ENCODE data around the gene SLPI. TPM values are rescaled to one million over a fixed set of nuclear protein-coding genes. Genes with fewer than 3 reads are reported as not detected.

SLPI gene
- total RNA-seq, 2 experiments from 2014 or later = not detected

GRCh38 chr20:45279992-45280391 lies 25.6 kb upstream of the SLPI start:
- no peak for TF ChIP-seq EZH2phosphoT487 (IDR thresholded peaks at IDR 0.05; ENCODE audit: borderline replicate concordance, low read depth, low read length)
- TF ChIP-seq, protein P1, sequence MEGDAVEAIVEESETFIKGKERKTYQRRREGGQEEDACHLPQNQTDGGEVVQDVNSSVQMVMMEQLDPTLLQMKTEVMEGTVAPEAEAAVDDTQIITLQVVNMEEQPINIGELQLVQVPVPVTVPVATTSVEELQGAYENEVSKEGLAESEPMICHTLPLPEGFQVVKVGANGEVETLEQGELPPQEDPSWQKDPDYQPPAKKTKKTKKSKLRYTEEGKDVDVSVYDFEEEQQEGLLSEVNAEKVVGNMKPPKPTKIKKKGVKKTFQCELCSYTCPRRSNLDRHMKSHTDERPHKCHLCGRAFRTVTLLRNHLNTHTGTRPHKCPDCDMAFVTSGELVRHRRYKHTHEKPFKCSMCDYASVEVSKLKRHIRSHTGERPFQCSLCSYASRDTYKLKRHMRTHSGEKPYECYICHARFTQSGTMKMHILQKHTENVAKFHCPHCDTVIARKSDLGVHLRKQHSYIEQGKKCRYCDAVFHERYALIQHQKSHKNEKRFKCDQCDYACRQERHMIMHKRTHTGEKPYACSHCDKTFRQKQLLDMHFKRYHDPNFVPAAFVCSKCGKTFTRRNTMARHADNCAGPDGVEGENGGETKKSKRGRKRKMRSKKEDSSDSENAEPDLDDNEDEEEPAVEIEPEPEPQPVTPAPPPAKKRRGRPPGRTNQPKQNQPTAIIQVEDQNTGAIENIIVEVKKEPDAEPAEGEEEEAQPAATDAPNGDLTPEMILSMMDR (conservative IDR thresholded peaks at IDR 0.05; ENCODE audit: low read length) = no peak
- no peaks in the 10 kb centered on the region for H3K79me2 ChIP-seq (ENCODE audit: insufficient read depth, low read depth, low read length)
- H3K4me3 ChIP-seq (ENCODE audit: low read depth, low read length, poor library complexity, severe bottlenecking) = no peak overlapping the region
- no peaks in the 10 kb centered on the region for H3K36me3 ChIP-seq (ENCODE audit: insufficient read depth, low read length)
- intact Hi-C loops (cut with micrococcal nuclease; ENCODE audit: unreplicated experiment) = no loop called here
- no peaks in the 10 kb centered on the region for H3K9me3 ChIP-seq (ENCODE audit: low read length)
- H3K4me1 ChIP-seq (ENCODE audit: insufficient read depth, low read length, poor library complexity, severe bottlenecking) = no peaks in the 10 kb centered on the region
- no peak for DNase-seq (ENCODE audit: low spot score)
- ChIA-PET POLR2A (interaction anchor here (0.6 to 0.7 kb wide), 2 partner anchors 354 to 441 kb away, joined by 3 to 4 read pairs; no protein-coding TSS in a partner anchor), CTCF (ENCODE audit: unreplicated experiment) (no interaction called here)
- no peaks in the 10 kb centered on the region for H4K20me1 ChIP-seq (ENCODE audit: insufficient read depth, low read length)
- no TSS peak for BruUV-seq (replicated peaks)
- H2AFZ ChIP-seq (ENCODE audit: low read length) = no peak overlapping the region
- H3K9me2 ChIP-seq (ENCODE audit: insufficient read depth, low read length) = no peaks in the 10 kb centered on the region
- H3K27ac ChIP-seq (ENCODE audit: low read depth, low read length, poor library complexity, severe bottlenecking) = no peak overlapping the region
- H3K4me2 ChIP-seq (ENCODE audit: low read length) = no peak overlapping the region

DNA sequence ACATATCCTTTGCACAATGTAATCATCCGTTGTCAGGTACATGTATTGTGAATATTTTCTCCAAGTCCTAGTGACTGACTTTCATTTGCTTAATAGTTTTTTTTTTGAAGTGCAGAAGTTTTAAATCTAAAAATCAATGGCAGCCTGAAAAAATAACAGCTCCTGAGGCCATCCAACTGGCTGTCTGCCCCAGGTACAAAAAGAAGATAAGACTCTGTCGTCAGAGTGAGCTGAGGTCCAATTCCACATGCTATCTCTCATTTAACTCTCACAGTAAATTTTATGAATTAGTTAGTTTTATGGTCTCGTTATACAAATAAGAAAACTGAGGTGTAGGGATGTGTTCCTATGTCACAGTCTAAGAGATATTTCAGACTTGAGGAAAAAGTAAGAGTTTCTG lies 21.0 kb upstream of the SLPI start:
- Histone ChIP-seq H3K4me1 (ENCODE audit: insufficient read depth, low read length, poor library complexity, severe bottlenecking) (no peaks in the 10 kb centered on the region), H2AFZ (ENCODE audit: low read length) (no peak overlapping the region), H3K4me3 (ENCODE audit: low read depth, low read length, poor library complexity, severe bottlenecking) (no peak overlapping the region), H3K27ac (ENCODE audit: low read depth, low read length, poor library complexity, severe bottlenecking) (no peak overlapping the region), H3K4me2 (ENCODE audit: low read length) (no peak overlapping the region), H3K9me2 (ENCODE audit: insufficient read depth, low read length) (no peaks in the 10 kb centered on the region), H3K9me3 (ENCODE audit: low read length) (no peaks in the 10 kb centered on the region), H4K20me1 (ENCODE audit: insufficient read depth, low read length) (no peaks in the 10 kb centered on the region), H3K36me3 (ENCODE audit: insufficient read depth, low read length) (no peaks in the 10 kb centered on the region), H3K79me2 (ENCODE audit: insufficient read depth, low read depth, low read length) (no peaks in the 10 kb centered on the region)
- no peak for TF ChIP-seq EZH2phosphoT487 (IDR thresholded peaks at IDR 0.05; ENCODE audit: borderline replicate concordance, low read depth, low read length)
- TF ChIP-seq, protein P1 (conservative IDR thresholded peaks at IDR 0.05; ENCODE audit: low read length) = no peak
- BruUV-seq (replicated peaks) = no TSS peak
- intact Hi-C loops (cut with micrococcal nuclease; ENCODE audit: unreplicated experiment) = no loop called here
- ChIA-PET POLR2A (interaction anchor here (0.6 kb wide), 1 partner anchor 73 kb away, joined by 3 read pairs; no protein-coding TSS in a partner anchor), CTCF (ENCODE audit: unreplicated experiment) (no interaction called here)
- DNase-seq (ENCODE audit: low spot score) = no peak

GRCh38 chr20:45269754-45270270 lies 15.4 kb upstream of the SLPI start:
- Histone ChIP-seq H3K9me2 (ENCODE audit: insufficient read depth, low read length) (no peaks in the 10 kb centered on the region), H3K36me3 (ENCODE audit: insufficient read depth, low read length) (no peaks in the 10 kb centered on the region), H3K79me2 (ENCODE audit: insufficient read depth, low read depth, low read length) (no peaks in the 10 kb centered on the region), H3K4me2 (ENCODE audit: low read length) (no peak overlapping the region), H3K27ac (ENCODE audit: low read depth, low read length, poor library complexity, severe bottlenecking) (no peak overlapping the region), H3K4me1 (ENCODE audit: insufficient read depth, low read length, poor library complexity, severe bottlenecking) (no peaks in the 10 kb centered on the region), H3K4me3 (ENCODE audit: low read depth, low read length, poor library complexity, severe bottlenecking) (no peak overlapping the region), H2AFZ (ENCODE audit: low read length) (no peak overlapping the region), H3K9me3 (ENCODE audit: low read length) (no peaks in the 10 kb centered on the region), H4K20me1 (ENCODE audit: insufficient read depth, low read length) (no peaks in the 10 kb centered on the region)
- no TSS peak for BruUV-seq (replicated peaks)
- ChIA-PET POLR2A (no interaction called here), CTCF (ENCODE audit: unreplicated experiment) (no interaction called here)
- DNase-seq (ENCODE audit: low spot score) = no peak
- intact Hi-C loops (cut with micrococcal nuclease; ENCODE audit: unreplicated experiment) = no loop called here
- TF ChIP-seq, protein P1 (conservative IDR thresholded peaks at IDR 0.05; ENCODE audit: low read length) = no peak
- no peak for TF ChIP-seq EZH2phosphoT487 (IDR thresholded peaks at IDR 0.05; ENCODE audit: borderline replicate concordance, low read depth, low read length)

All from OCI-LY7 (cell line).